SK-N-SH (cell line): ENCODE data around the gene SS18.

Source experiments
- CTCF ChIP-seq: fragments of 200-600 bp; sonication (generic); IDR thresholded peaks from 2 replicates; pipeline ENCODE4 v1.6.1; 2017; ENCODE audit warnings: antibody characterized with exemption, mild to moderate bottlenecking, moderate library complexity
- EP300 ChIP-seq, 2 experiments: IDR thresholded peaks; 2 replicates each; pipeline versions ENCODE4 v1.4.0 to v1.6.1; 2012; ENCODE audit warnings: borderline replicate concordance in 1 of 2, low read depth in 1 of 2, low read length in 1 of 2
- EZH2phosphoT487 ChIP-seq: fragments of 200-600 bp; sonication (generic); IDR thresholded peaks from 2 replicates; pipeline ENCODE4 v1.6.1; 2017; ENCODE audit warnings: low read depth, mixed run types, mild to moderate bottlenecking, antibody characterized with exemption, moderate library complexity, borderline replicate concordance
- FOSL2 ChIP-seq: IDR thresholded peaks from 2 replicates; pipeline ENCODE4 v1.4.0; 2012; ENCODE audit warnings: low read depth, mild to moderate bottlenecking, moderate library complexity, borderline replicate concordance
- FOXM1 ChIP-seq: IDR thresholded peaks from 2 replicates; pipeline ENCODE4 v1.4.0; 2012; ENCODE audit warnings: low read depth, mild to moderate bottlenecking
- MEF2A ChIP-seq: IDR thresholded peaks from 2 replicates; pipeline ENCODE4 v1.4.0; 2012; ENCODE audit warnings: low read depth, borderline replicate concordance
- POLR2AphosphoS5 ChIP-seq: IDR thresholded peaks from 2 replicates; pipeline ENCODE4 v1.6.1; 2012; ENCODE audit warnings: low read depth, low read length
- REST ChIP-seq: IDR thresholded peaks from 2 replicates; pipeline ENCODE4 v1.6.1; 2012; ENCODE audit warnings: mild to moderate bottlenecking, low read depth, low read length, moderate library complexity
- RFX5 ChIP-seq: IDR thresholded peaks from 2 replicates; pipeline ENCODE4 v1.6.1; 2012; ENCODE audit warnings: mild to moderate bottlenecking, improper control_type of control experiment, low read length
- RXRA ChIP-seq: IDR thresholded peaks from 2 replicates; pipeline ENCODE4 v1.4.0; 2012; ENCODE audit warnings: low read depth, mild to moderate bottlenecking, borderline replicate concordance
- TAF1 ChIP-seq: IDR thresholded peaks from 2 replicates; pipeline ENCODE4 v1.6.1; 2012; ENCODE audit warnings: low read depth, mild to moderate bottlenecking, low read length, moderate library complexity, borderline replicate concordance
- USF1 ChIP-seq: IDR thresholded peaks from 2 replicates; pipeline ENCODE4 v1.4.0; 2012; ENCODE audit warnings: low read depth, borderline replicate concordance
- YY1 ChIP-seq: IDR thresholded peaks from 2 replicates; pipeline ENCODE4 v1.4.0; 2012; ENCODE audit warnings: low read depth, mild to moderate bottlenecking

- TF ChIP-seq FOSL2 (no peak), POLR2AphosphoS5 (no peak), EZH2phosphoT487 (no peak), TAF1 (no peak), YY1 (no peak), CTCF (no peak), MEF2A (no peak), FOXM1 (no peak), RFX5 (no peak), REST (no peak), EP300 (IDR thresholded peaks at IDR 0.05; ENCODE audit: borderline replicate concordance in 1 of 2, low read depth in 1 of 2, low read length in 1 of 2) (no peak), RXRA (no peak), USF1 (no peak)
These were observed 6.4 kb upstream of the SS18 start for GRCh38 chr18:26096852-26097251.
